Stimulated activated CD4-positive, alpha-beta T cell treated with anti-CD3 and anti-CD28 coated beads, TNF-alpha, amount 100 ng/mL, for 48 hours (primary cell): ENCODE results near the gene BICDL1.

Experiments used
- DNase-seq, 3 donors: peaks; one replicate each; pipeline ENCODE4 v3.0.0-alpha.2; 2020; ENCODE audit warnings: low read depth in 3 of 3

Gene BICDL1

DNA sequence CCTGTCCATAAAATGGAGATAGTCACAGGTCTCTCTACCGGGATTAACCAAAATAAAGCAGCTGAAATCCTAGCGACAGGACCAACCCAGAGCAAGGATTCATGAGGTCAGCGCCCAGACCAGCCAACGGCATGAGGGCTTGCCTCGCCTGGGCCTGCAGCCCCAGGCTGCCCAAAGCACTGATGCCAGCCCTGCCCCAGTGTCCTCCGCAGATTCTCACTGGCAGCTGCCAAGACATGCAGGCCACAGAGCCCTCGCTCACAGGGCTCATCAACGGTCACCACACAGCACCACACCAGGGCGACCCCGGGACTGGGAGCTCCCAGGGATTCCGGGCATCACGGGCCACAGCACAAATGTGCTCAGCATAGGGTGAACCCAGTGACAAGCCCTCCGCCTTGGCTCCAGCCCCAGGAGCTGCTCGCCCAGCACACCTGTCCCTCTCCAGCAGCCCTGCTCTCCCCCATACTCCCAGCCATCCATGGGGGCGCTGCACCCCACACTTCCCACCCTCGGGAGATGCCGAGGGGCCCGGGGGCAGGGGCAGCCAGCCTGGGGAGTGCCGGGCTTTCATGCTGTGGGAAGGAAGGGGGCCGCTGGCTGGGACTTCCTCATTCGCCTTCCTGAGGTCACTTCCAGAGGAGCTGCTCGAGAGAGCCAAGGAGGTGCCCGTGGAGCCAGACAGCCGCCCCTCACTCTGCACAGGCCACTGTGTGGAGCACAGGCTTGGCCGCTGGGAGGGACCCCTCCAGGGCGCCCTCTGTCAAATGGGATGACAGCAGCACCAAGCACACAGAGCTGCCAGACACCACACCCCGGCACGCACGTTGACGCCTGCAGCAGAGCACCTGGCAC lies 113.4 kb downstream of the BICDL1 start:
- no peak for DNase-seq

DNA sequence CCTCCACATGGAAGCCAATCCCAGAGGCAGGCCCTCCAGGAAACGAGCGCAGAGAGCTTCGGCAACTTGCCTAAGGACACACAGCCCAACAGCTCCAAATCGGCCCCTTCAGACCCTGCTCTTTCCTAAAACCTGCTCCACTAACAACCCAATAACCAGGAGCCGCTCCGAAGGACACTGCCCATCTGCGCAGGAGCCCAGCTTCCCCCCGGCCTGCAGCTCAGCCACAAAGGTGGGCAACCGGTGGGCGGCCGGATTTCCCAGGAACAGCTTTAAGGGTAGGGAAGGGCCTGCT lies 114.0 kb downstream of the BICDL1 start:
- DNase-seq, result no peak

DNA sequence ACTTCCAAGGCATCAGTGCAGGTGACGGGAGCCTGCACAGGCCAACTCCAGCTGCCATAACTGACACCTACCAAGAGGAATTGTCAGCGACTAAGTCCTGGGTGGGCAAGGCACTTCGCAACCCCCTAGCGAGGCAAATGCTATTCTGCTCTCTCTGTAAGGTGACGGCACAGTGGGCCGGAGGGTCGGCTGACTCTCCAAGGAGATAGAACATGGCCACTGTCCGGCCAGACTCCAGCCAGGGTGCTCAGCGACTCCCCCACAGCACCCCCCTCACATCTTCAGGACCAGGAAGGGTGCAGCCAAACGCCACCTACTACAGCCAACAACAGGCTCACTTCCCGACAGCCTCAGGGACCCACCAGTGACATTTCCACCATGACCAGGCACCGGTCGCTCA lies 114.3 kb downstream of the BICDL1 start:
- no peak for DNase-seq

DNA sequence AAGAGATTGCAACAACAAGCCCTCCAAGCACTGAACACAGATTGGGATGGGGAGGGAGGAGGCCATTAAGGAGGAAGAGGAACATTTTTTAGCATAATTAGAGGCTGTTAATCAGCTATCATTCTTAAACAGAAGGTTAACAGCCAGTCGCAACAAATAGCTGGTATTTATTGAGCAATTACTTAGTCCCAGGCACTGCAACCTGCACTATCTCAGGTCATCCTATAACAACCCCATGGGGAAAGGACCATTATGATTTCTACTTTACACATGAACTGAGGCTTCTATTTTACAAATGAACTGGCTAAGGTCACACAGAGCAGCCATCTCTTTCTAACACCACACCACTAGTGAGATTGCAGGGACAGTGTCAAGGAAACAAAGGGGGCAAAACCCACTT lies 117.1 kb downstream of the BICDL1 start:
- no peak for DNase-seq

DNA sequence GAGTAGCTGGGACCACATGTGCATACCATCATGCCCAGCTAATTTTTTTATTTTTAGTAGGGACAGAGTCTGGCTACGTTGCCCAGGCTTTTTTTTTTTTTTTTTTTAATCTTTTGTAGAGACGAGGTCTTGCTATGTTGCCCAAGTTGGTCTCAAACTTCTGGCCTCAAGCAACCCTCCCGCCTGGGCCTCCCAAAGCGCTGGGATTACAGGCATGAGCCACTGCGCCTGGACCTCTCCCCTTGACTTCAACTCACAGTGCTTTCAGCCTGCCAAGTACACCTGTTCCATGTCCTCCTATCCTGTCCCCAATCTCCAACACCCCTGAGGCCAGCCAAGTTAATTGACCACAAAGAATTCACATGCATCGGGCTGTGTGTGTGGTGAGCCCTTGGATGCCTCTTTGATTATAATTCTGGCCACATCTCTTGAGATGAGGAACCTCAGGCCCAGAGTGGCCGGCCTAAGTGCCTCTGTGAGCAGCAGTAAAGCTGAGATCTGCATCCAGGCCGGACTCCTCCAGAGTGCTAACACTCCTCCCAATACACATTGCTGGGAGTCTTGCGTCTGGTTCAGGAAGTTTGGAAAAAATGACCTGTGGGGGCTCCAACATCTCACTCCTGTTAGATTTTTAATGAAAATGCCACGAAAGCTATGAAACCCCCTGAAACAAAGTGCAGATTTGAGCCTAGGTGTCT lies 120.7 kb downstream of the BICDL1 start:
- no peak for DNase-seq

DNA sequence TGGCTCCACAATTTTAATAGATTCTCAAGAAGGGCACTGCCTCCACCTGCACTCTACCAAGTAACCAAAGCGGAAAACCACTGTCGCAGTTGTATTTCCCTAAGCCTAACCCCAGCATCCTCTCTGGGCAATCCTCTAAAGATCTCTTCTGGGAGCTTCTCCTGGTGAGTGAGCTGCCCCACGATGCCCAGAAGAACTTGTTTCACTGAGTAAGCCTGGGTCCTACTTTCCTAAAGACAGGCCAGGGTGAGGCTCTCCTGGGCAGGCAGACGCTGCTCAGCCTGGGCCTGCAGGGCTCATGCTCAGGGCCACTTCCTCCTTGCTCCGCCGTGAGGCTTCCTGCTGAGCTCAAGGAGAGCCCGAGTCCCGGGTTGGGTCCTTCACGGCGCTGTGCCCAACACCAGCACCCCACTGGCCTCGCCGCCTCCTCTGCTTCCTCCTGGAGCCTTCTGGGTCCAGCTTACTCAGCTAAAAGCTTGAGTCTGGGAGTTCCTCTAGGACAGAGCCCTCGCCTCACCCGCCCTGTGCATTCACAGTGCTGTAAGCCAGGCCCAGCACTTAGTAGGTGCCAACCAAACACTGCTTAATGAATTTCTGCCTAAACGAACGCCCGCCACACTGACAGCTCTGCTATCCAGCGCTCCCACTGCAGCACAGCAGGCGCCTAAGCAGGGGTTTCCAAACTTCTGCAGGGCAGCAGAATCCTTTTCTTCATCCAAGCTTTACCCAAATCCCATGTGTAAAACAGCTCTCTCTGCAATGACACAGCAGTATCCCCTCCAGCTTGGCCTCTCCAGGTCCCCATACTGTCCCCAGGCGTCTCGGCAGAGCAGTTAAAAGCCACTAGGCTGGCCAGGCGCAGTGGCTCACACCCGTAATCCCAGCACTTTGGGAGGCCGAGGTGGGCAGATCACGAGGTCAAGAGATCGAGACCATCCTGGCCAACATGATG lies 121.8 kb downstream of the BICDL1 start:
- peak in 1 of 3 donors; percentile 30 for DNase-seq

DNA sequence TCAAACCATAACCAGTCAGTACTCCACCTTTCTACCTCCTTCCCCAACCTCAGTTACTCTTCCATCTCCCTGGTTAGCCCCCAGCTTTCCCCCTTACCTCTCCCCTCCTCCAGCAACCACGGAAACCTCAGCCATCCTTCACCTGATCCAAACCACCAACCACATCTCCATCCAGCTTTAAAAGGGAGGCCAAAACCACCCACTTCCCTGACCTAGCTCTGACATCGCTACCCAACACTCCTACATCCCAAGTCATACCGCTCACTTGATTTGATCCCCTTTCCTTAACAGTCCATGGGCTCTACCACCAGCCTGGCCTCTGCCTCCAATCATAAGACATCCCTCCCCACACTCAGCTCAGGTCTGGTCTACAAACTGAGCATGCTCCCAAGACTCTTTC lies 126.0 kb downstream of the BICDL1 start:
- no peak for DNase-seq

DNA sequence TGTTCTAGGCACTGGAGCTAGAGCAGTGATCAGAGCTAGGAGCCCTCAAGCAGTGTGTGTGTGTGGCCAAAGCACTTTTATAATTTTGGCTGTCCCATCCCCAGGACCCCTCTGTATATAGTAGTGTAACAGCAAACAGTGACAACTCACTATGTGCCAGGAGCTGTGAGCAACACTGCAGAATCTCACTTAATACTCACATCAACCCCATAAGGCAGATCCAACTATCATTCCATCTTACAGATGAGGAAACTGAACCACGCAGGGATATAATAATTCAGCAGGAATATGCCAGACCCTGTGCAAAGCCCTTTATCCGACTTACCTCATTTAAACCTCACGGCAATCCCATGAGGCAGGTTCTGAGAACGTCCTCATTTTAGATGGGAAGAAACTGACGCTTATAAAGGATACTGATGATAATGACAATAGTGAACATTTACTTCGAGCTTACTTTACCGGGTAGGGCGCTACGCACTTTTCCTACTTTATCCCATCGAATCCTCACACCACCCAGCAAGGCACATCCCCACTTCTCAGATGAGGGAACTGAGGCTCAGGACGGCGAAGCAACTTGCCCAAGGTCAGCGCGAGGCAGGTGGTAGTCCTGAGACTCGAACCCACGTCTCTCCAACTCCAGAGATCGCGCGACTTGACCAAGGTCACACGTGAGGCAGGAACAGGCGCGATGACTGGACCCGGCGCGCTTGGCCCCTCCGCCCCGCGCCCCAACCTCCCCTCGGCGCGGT lies 126.8 kb downstream of the BICDL1 start:
- DNase-seq, result peak in 1 of 3 donors; percentile 32

DNA sequence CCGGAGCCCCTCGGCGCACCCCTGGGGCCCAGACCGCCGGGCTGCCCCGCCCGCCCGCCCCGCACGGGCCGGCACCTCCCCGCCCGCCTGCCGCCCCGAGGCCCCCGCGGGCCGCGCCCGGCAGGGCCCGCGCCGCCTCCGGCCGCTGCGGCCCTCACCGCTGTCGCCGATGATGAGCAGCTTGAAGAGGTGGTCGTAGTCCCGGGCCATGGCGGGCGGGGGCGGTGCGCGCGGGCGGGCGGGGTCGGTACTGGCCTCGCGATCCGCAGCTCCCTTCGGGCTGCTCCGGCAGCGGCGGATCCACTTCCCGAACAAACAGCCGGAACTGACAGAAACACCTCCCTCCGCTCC lies 127.4 kb downstream of the BICDL1 start, which contains the start of gene RAB35:
Gene RAB35 (minus strand): TSS at position 313 of the 351 bp plus-strand sequence. CDS start 103 bp downstream, at position 210.
- no peak for DNase-seq

DNA sequence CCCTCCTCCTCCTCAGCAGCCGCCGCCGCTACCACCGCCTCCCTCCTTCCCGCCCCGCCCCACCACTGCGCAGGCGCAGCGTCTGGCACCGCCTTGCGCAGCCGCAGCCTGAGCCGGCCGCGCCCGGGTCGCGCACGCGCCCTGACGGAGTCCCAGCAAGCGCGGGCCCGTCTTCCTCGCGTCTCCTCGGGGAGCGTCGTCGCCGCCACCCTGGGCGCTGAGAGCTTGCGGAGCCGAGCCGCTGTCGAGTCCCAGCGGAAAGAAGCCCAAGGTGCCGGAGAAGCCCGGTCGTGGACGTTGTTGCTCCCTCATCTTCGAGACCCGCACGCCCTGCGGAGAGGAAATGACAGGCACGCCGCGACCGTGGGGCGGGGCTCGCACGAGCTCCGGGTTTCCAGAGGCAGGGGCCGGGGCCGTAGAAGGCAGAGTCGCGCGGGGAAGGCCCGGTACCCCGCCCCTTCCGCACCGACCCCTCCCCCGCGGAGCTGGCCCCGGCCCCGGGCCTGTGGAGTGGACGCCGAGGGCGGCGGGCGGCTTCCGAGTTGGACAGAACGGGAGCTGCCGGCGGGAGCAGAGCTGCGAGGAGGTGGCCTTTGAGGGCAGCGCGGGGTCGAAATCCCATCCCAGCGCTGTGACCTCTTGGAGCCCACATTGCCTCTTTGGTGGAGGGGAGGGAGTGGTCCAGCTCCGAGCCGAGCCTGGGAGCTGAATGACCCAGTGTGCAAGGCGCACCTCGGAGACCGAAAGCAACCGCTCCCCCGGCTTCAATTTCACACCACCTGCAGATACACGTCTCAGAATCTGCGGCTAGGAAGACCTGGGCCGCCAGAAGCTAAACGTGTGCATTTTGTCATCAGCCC lies 128.0 kb downstream of the BICDL1 start:
- peak; percentile 94 to 97 (median 96) for DNase-seq

DNA sequence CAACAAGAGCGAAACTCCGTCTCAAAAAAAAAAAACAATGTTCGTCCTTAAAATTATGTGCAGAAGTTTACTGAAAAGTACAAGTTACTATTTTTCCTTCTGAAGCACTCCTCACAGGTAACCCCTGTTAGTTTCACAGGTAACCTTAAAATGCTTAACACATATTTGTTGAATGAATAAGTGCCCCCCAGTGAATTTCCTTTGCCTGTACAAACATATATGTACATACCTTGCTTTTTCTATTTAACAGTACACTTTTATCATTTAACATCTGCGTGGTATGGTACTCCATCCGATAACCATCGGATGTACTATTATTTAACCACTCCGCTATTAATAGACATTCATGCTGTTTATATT lies 128.9 kb downstream of the BICDL1 start:
- no peak for DNase-seq

DNA sequence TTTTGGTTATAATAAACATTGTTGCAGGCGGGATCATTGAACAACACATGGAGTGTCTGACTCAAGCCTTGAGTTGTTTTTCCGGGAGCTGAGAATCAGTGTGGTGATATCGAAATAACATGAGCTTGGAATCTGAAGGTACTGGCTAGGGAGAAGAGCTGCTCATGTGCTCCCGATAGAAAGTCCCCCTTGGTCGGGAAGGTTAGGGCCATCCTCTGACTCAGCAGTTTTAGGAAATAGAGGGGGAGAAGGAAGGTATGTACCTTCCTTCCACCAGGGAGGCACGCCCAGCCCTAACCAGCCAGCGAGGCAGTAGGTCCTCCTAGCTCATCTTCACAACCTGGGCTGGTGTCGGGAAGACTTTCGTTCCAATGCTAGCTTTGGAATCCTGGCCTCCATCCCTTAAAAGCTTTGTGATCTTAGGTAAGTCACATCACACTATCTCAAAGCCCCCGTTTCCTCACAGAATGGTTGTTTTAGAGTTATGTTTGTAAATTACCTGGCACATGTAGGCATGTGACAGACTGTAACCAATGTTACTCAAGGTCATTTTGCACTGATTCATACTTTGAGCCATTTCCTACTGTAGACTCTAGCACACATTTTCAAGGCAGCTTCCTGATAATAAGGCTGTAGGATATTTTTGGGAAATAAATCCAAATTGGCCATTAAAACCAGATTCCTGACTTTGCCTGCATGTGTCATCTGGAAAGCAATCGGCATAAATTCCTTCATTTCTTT lies 129.5 kb downstream of the BICDL1 start:
- DNase-seq, result no peak

DNA sequence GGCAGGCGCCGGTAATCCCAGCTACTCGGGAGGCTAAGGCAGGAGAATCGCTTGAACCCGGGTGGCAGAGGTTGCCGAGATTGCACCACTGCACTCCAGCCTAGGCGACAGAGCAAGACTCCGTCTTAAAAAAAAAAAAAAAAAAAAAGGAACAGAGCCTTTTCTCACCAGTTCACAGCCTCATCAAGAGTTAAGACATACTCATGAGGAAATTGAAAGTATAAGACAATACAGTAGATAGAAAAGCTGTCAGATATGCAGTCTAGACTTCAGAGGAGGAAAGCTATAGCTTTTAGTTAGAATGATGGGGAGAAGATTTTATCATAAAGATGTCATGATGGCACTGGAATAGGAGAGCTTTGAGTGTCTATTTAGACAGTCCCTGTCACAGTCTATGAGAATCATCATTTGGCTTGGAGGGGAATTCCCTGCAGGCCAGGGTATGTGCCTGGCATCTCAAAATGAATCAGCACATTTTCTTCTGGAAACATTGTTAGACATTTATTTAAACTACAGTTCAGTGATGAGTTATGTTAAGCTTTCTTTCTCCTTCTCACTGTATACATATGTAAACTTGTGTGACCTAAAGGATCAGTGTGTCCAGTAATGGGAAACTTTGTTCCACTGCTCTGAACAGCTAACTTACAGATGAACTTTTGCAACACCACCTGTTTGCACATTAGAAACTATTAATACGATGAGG lies 130.4 kb downstream of the BICDL1 start:
- peak in 1 of 3 donors; percentile 46 for DNase-seq

DNA sequence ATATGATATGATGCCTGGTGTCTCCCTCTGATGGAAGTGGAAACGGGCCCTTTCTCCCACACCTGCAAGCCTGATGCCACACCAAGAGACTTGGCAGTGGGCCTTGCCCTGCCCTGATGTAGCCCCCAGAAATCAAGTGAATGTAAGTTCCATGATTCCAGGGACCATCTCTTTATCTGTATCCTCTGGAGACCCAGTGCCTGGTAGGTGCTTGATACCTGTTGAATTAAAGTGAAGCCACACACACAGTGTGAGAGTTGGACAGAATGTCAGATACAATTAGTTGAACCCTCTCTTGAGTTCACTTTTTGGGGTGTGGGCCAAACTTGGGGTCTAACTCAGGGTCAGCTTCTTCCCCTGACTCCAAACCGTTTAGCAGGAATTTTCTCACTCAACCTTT lies 132.3 kb downstream of the BICDL1 start:
- DNase-seq, result no peak

DNA sequence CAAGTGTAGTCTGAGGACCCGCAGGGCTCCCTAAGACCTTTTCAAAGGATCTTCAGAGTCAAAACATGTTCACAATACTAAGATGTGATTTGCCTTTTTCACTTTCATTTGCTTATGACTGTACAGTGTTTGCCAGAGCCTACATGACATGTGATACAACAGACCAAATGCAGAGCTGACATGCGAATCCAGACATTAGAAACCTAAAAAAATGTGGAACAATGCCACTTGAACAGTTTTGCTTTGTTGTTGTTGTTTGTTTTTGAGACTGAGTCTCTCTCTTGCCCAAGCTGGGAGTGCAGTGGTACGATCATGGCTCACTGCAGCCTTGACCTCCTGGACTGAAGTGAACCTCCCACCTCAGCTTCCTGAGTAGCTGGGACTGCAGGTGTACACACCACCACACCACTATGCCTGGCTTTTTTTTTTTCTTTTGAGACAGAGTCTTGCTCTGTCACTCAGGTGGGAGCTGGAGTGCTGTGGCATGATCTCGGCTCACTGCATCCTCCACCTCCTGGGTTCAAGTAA lies 132.8 kb downstream of the BICDL1 start:
- DNase-seq, result no peak

DNA sequence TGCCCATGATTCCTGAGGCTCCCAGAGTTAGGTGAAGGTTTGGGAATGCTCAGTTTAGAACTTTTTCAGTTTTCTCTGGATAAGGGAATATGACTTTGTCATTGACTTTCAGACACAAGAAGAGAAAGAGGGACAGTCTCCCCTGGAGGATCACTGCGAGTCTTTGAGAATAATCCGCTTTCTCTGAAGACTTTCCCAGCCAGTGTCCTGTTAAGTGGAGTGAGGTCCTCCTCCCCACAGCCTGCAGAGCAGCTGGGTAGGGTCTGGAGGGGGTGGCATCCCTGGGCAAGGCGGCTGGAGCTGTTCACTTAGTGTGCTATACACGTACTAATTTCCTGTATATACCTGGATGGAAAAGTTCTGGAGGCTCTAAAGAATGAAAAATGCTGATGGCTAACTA lies 136.0 kb downstream of the BICDL1 start:
- no peak for DNase-seq

DNA sequence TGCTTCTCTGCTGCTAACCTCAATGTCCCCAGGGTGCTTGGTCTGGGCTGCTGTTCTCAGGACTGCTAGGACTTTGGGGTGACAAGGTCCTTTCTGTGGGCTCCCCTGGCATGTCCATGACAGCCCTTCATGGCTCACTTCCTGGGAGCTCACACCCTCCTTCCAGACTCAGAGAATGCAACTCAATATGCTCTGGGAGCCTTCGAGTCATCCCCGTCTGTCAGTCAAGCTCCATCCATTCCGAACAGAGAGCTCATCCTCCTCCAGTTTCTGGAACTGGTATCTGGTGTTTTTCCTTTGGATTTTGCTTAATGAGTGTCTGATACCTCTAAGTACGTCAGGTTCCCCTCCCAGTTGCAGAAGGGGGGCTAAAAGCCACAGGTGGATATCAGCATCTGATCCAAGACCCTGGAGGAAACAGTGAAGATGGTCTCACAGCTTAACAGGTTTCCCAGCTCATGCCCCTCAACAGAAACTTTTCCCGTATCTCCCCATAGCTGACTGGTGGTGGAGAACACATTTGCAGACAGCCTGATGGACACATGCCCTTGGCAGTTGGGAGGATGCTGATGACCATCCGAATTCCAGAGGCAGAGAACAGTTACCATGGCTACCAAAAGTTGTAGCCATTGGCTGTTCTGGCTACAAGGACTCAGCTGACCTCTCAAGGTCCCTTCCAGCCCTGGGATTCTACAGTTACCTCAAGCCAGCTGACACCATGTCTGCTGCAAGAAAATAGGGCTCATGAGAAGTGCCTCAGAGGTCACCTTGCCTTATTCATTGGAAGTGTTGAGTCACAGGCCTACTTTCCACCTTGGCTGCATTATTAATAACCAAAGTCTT lies 137.0 kb downstream of the BICDL1 start:
- DNase-seq, result peak in 1 of 3 donors; percentile 30

DNA sequence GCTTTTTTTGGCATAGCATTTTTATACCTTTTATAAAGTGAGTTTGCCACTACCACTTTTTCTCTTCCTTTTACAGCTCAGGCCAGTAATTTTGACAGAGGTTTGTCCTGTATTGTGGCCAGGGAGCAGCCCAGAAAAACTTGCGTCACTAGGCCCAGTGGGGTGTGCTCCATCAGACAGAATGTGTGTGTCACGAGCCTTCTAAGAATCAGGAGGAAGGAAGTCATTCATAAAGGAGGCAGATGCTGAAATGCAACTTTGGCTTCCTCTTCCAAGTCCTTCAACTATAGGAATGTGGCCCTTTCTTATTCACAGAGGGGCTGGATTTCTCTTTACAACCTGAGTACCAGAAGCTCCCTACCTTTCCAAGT lies 137.6 kb downstream of the BICDL1 start:
- no peak for DNase-seq
